Stimulated activated CD4-positive, alpha-beta T cell treated with anti-CD3 and anti-CD28 coated beads, Interleukin-4, amount 100 ng/mL, for 4 hours (primary cell): Measurements from ENCODE around the gene MROH7.

Experiments used
- DNase-seq, 2 experiments: peaks; one replicate each; pipeline ENCODE4 v3.0.0-alpha.2; 2020

Gene MROH7

GRCh38 chr1:54744696-54745095, 103.1 kb downstream of the MROH7 start:
- no peak for DNase-seq

GRCh38 chr1:54745274-54745673, 103.7 kb downstream of the MROH7 start:
- no peak for DNase-seq

- DNase-seq, result no peak
Observed at GRCh38 chr1:54745864-54746263, 104.3 kb downstream of the MROH7 start.

- no peak for DNase-seq
Observed at GRCh38 chr1:54748094-54748835, 106.7 kb downstream of the MROH7 start.

GRCh38 chr1:54750596-54750995, 109.0 kb downstream of the MROH7 start:
- DNase-seq, result no peak

GRCh38 chr1:54751426-54751825, 109.8 kb downstream of the MROH7 start:
- no peak for DNase-seq

GRCh38 chr1:54754045-54754444, 112.5 kb downstream of the MROH7 start:
- DNase-seq, result no peak

GRCh38 chr1:54754486-54755285, 113.1 kb downstream of the MROH7 start:
- no peak for DNase-seq

GRCh38 chr1:54757833-54758232, 116.2 kb downstream of the MROH7 start:
- DNase-seq, result no peak

GRCh38 chr1:54758678-54759348, 117.2 kb downstream of the MROH7 start:
- no peak for DNase-seq
